Measurements from ENCODE around the gene MEGF8. TPM values are rescaled to one million over a fixed set of nuclear protein-coding genes. Genes with fewer than 3 reads are reported as not detected.

Gene MEGF8
- total and polyA plus RNA-seq, 2 of the 8 experiments (the other 6 are each of a cell fraction or from before 2014, with no cell fraction given) = 13.0 to 23.7 TPM

DNA sequence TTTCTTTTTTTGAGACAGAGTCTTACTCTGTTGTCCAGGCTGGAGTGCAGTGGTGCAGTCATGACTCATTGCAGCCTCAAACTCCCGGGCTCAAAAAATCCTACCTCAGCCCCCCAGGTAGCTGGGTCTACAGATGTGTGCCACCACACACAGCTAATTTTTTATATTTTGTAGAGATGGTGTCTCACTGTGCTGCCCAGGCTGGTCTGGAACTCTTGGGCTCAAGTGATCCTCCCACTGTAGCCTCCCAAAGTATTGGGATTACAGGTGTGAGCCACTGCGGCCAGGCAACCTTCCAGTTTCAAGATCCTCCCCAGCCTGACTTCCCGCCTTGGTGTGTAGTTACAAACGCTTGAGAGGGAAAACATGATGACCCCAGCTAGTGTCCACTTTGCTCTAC, 42.5 kb downstream of the MEGF8 start:
- Histone ChIP-seq H4K20me1 (replicated peaks in 1 of 2; ENCODE audit: control insufficient read depth in 1 of 2, insufficient read depth in 2 of 2, low read length in 2 of 2) (no peaks in the 10 kb centered on the region), H4K8ac (ENCODE audit: extremely low read depth, insufficient read depth, low read length) (no peak overlapping the region), H2BK20ac (ENCODE audit: low read length) (no peak overlapping the region; the same call in 1 of the 2 replicates), H3K23ac (ENCODE audit: insufficient read length) (no peak overlapping the region), H3K4ac (replicated peaks; ENCODE audit: insufficient read length, low read depth, low read length) (no peak overlapping the region), H2BK5ac (ENCODE audit: low read depth, low read length) (0 out of 2 replicates have a peak overlapping the region, but pooled peaks have one; percentile 84), H4K91ac (replicated peaks; ENCODE audit: insufficient read length, low read length) (no peak overlapping the region), H3K23me2 (ENCODE audit: low read depth, low read length) (no peaks in the 10 kb centered on the region; the same call in 1 of the 2 replicates), H3K27me3 (replicated peaks in 1 of 4; ENCODE audit: control insufficient read depth in 3 of 4, extremely low read depth in 1 of 4, insufficient read depth in 3 of 4, low read length in 3 of 4) (no peaks in the 10 kb centered on the region), H3K56ac (replicated peaks; ENCODE audit: insufficient read length, low read depth, low read length) (no peak overlapping the region), H2BK12ac (ENCODE audit: low read depth, low read length) (peak overlapping the region; percentile 6; the same call in 1 of the 2 replicates), H3K18ac (ENCODE audit: extremely low read depth, low read length) (0 out of 2 replicates have a peak overlapping the region, but pooled peaks have one; percentile 24), H3K4me2 (ENCODE audit: insufficient read depth in 1 of 2, low read depth in 2 of 2, low read length in 2 of 2) (no peak overlapping the region), H3K14ac (ENCODE audit: insufficient read length) (no peak overlapping the region), H3K79me1 (ENCODE audit: low read depth, low read length) (peaks cover 2% of the 10 kb centered on the region), H4K5ac (ENCODE audit: insufficient read length, low read depth, low read length) (no peak overlapping the region), H3K79me2 (ENCODE audit: control insufficient read depth in 1 of 2, insufficient read depth in 2 of 2, low read length in 2 of 2) (no peaks in the 10 kb centered on the region), H3K9ac (replicated peaks in 1 of 4; ENCODE audit: extremely low read depth in 1 of 4, low read depth in 3 of 4, low read length in 3 of 4) (no peak overlapping the region), H3K4me3 (ENCODE audit: extremely low read depth in 1 of 4, insufficient read depth in 2 of 4, low read depth in 3 of 4, low read length in 4 of 4) (no peak overlapping the region), H2BK120ac (replicated peaks; ENCODE audit: low read depth, low read length) (no peak overlapping the region), H3K4me1 (replicated peaks in 1 of 4; ENCODE audit: control insufficient read depth in 3 of 4, insufficient read depth in 4 of 4, low read length in 3 of 4) (peaks cover 7 to 31% (median 22%) of the 10 kb centered on the region in 4 experiments), H2AK5ac (ENCODE audit: low read depth, low read length) (no peak overlapping the region), H3K9me3 (ENCODE audit: insufficient read depth in 2 of 2, low read depth in 1 of 2, low read length in 1 of 2) (peaks cover 0 to 6% of the 10 kb centered on the region in 2 experiments; a peak in 1 of 4 replicates), H2BK15ac (ENCODE audit: low read length) (no peak overlapping the region), H2AFZ (ENCODE audit: low read length) (no peak overlapping the region), H3K27ac (ENCODE audit: low read depth, low read length) (no peak overlapping the region), H3K36me3 (ENCODE audit: control insufficient read depth in 2 of 4, insufficient read depth in 4 of 4, low read length in 3 of 4) (peaks cover 5 to 13% (median 6%) of the 10 kb centered on the region in 4 experiments; a peak in 7 of 8 replicates)
- ChIA-PET CTCF (ENCODE audit: partially characterized antibody) (interaction anchor here (0.6 to 1.3 kb wide), 4 partner anchors 11 to 259 kb away, joined by 3 to 4 read pairs (median 3); no protein-coding TSS in a partner anchor), POLR2A (ENCODE audit: partially characterized antibody) (interaction anchor here (1.2 kb wide), 1 partner anchor 14 kb away, joined by 4 read pairs; no protein-coding TSS in a partner anchor)
- TF ChIP-seq POU5F1 (IDR thresholded peaks at IDR 0.05; ENCODE audit: low read depth, low read length) (no peak), SIX5 (IDR thresholded peaks at IDR 0.05; ENCODE audit: low read depth, low read length) (no peak), RNF2 (IDR thresholded peaks at IDR 0.05; ENCODE audit: borderline replicate concordance, low read depth, low read length, missing control alignments, poor library complexity, severe bottlenecking) (no peak), EP300 (IDR thresholded peaks at IDR 0.05; ENCODE audit: borderline replicate concordance in 1 of 2, low read depth in 2 of 2, low read length in 2 of 2) (no peak), KDM5A (IDR thresholded peaks at IDR 0.05; ENCODE audit: low read length) (no peak)
- TF ChIP-seq, protein P1, sequence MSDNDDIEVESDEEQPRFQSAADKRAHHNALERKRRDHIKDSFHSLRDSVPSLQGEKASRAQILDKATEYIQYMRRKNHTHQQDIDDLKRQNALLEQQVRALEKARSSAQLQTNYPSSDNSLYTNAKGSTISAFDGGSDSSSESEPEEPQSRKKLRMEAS (IDR thresholded peaks at IDR 0.05) = no peak
- FAIRE-seq = no peak
- no peak for DNase-seq (ENCODE audit: low read depth in 1 of 2, low spot score in 2 of 2)
- WGBS, 2 experiments (ENCODE audit: extremely low coverage in 1 of 2, insufficient coverage in 1 of 2, insufficient read length in 1 of 2, insufficient replicate concordance in 2 of 2, low coverage in 1 of 2, low lambda C conversion rate in 2 of 2, missing lambda C conversion rate in 1 of 2) = 94% methylated on average over 4 of the region's 4 CpGs; no CpG with 5 or more reads in 1 of the 2 experiments
